Measurements from ENCODE around the gene TOP2A. TPM values are rescaled to one million over a fixed set of nuclear protein-coding genes. Genes with fewer than 3 reads are reported as not detected.
A peak's percentile ranks its signal among the peaks of the same experiment; 100 is the strongest.

Gene TOP2A
- total RNA-seq, 1 donor from 2014 or later = 3.3 TPM

- H3K9me3 ChIP-seq = no peaks in the 10 kb centered on the region
- H3K27ac ChIP-seq = peak overlapping the region; percentile 94
- intact Hi-C loops (cut with DNase I) = no loop called here
- TF ChIP-seq CTCF (IDR thresholded peaks at IDR 0.05) = no peak
- ATAC-seq = no peak
- H3K36me3 ChIP-seq = peaks cover 21% of the 10 kb centered on the region
- peak overlapping the region; percentile 64 for H3K4me3 ChIP-seq
- DNase-seq = no peak
- peaks cover 63% of the 10 kb centered on the region for H3K4me1 ChIP-seq
- H3K27me3 ChIP-seq = no peaks in the 10 kb centered on the region
Measured at GRCh38 chr17:40345994-40346764, 71.5 kb downstream of the TOP2A start.

GRCh38 chr17:40345161-40345993 lies 72.3 kb downstream of the TOP2A start:
- no peak for TF ChIP-seq CTCF (IDR thresholded peaks at IDR 0.05)
- peak overlapping the region; percentile 94 for H3K27ac ChIP-seq
- H3K36me3 ChIP-seq = peaks cover 20% of the 10 kb centered on the region
- no peaks in the 10 kb centered on the region for H3K9me3 ChIP-seq
- H3K27me3 ChIP-seq = no peaks in the 10 kb centered on the region
- peaks cover 65% of the 10 kb centered on the region for H3K4me1 ChIP-seq
- H3K4me3 ChIP-seq = peak overlapping the region; percentile 64
- intact Hi-C loops (cut with DNase I) = no loop called here
- ATAC-seq (peak; percentile 65), DNase-seq (peak; percentile 88)

DNA sequence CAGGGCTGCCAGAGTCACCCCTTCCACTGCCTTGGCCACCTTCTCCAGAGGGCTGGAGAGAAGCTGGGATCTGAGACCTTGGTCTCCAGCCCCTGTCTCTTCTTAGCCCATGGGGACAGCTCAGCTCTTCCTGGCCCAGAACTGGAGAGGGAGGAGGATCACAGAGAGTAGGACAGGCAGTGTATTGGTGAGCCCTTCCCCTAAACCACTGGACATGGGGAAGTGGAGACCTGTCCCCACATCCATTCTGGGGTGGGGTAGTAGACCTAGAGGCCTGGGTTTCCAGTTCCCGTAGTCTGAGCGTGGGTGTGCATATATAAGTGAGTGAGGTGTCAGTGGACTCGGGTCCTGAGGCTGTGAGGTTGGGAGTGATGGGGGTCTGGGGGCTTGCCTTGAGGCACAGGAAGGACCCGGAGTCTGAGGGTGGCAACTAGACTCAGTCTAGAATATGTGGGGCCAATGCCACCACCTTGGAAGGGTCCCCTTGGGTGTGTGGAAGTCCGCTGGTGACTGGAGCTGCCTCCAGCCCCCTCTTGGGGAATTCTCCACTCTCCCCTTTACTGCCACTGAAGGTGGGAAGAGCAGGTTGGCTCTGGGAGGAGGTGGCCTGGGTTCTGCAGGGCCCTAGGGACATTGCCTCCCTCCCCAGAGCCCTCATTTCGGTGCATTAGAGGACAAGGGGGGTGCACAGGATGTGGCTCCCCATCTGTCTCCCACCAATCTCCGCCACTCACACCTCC lies 73.1 kb downstream of the TOP2A start:
- no peak for DNase-seq

GRCh38 chr17:40343219-40344119 lies 74.2 kb downstream of the TOP2A start:
- peak overlapping the region; percentile 94 for H3K27ac ChIP-seq
- H3K4me1 ChIP-seq = peaks cover 65% of the 10 kb centered on the region
- ATAC-seq (no peak), DNase-seq (peak; percentile 77)
- no peaks in the 10 kb centered on the region for H3K9me3 ChIP-seq
- intact Hi-C loops (cut with DNase I) = no loop called here
- H3K27me3 ChIP-seq = no peaks in the 10 kb centered on the region
- H3K4me3 ChIP-seq = peak overlapping the region; percentile 64
- H3K36me3 ChIP-seq = peaks cover 4% of the 10 kb centered on the region
- no peak for TF ChIP-seq CTCF (IDR thresholded peaks at IDR 0.05)

More for the DNA sequence above, 73.1 kb downstream of the TOP2A start:
- intact Hi-C loops (cut with DNase I) = no loop called here
- Histone ChIP-seq H3K27ac (peak overlapping the region; percentile 94), H3K4me1 (peaks cover 64% of the 10 kb centered on the region), H3K36me3 (peaks cover 14% of the 10 kb centered on the region), H3K27me3 (no peaks in the 10 kb centered on the region), H3K4me3 (peak overlapping the region; percentile 64), H3K9me3 (no peaks in the 10 kb centered on the region)
- TF ChIP-seq CTCF (IDR thresholded peaks at IDR 0.05) = no peak
- no peak for ATAC-seq
